Progenitor cell of endocrine pancreas (in vitro differentiated cells): Measurements from ENCODE around the gene FSTL5. TPM values are rescaled to one million over a fixed set of nuclear protein-coding genes. Genes with fewer than 3 reads are reported as not detected.

Source experiments
- DNase-seq: peaks from one replicate; pipeline ENCODE4 v3.0.0; 2021; ENCODE audit warnings: low spot score; ENCODE audit not compliant: unreplicated experiment
- H3K27ac Mint-ChIP-seq: 2 replicates; pipeline ENCODE4 v1.8.0; 2021; ENCODE audit warnings: mild to moderate bottlenecking, moderate library complexity, mixed read lengths
- H3K27me3 Mint-ChIP-seq: 2 replicates; pipeline ENCODE4 v1.8.0; 2021; ENCODE audit warnings: mixed read lengths
- H3K36me3 Mint-ChIP-seq: 2 replicates; pipeline ENCODE4 v1.8.0; 2022; ENCODE audit warnings: mixed read lengths; ENCODE audit not compliant: insufficient read depth
- H3K4me1 Mint-ChIP-seq: 2 replicates; pipeline ENCODE4 v1.8.0; 2021; ENCODE audit warnings: low read depth, mixed read lengths
- H3K4me3 Mint-ChIP-seq: 2 replicates; pipeline ENCODE4 v1.8.0; 2021; ENCODE audit warnings: low read depth, mild to moderate bottlenecking, moderate library complexity, mixed read lengths
- H3K9me3 Mint-ChIP-seq: 2 replicates; pipeline ENCODE4 v1.8.0; 2021; ENCODE audit warnings: low read depth, mixed read lengths
- CTCF ChIP-seq: fragments of 200-600 bp; sonication (generic); IDR thresholded peaks from one replicate; pipeline ENCODE4 v1.5.0; 2021; ENCODE audit warnings: antibody characterized with exemption, mild to moderate bottlenecking; ENCODE audit not compliant: unreplicated experiment
- total RNA-seq: library from RNA; stranded (reverse); gene quantifications from 2 replicates; pipeline ENCODE4 v1.2.1, GENCODE V29; 2021

FSTL5 gene
- total RNA-seq, 1 donor from 2014 or later: 15.5 TPM

- Mint-ChIP-seq H3K27ac (no peak overlapping the region), H3K9me3 (no peaks in the 10 kb centered on the region), H3K27me3 (no peaks in the 10 kb centered on the region), H3K4me1 (no peaks in the 10 kb centered on the region), H3K4me3 (no peak overlapping the region), H3K36me3 (no peaks in the 10 kb centered on the region)
- no peak for DNase-seq
- TF ChIP-seq CTCF: no peak
Observed at GRCh38 chr4:162016991-162017390, 146.8 kb downstream of the FSTL5 start.

DNA sequence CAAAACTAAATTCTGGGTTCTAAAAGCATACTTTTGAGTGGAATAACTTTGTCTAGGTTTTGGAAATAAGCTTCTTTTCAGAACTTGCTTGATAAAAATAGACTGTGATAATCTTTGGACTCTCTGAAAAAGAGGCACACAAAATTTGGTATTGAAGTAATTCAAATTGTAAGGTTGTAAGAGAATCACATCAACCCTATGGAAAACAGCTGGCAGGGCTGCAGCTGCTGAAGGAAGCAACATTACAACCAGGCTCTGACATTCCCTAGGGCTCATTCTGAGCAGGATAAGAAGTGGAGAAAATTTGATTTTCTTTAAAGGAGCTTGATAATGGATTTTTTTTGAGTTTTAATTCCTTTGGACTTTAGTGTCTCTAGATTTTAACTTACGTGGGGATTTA, 147.6 kb downstream of the FSTL5 start:
- H3K27me3 Mint-ChIP-seq: no peaks in the 10 kb centered on the region
- no peaks in the 10 kb centered on the region for H3K9me3 Mint-ChIP-seq
- H3K4me3 Mint-ChIP-seq: no peak overlapping the region
- TF ChIP-seq CTCF: no peak
- DNase-seq: no peak
- H3K27ac Mint-ChIP-seq: no peak overlapping the region
- no peaks in the 10 kb centered on the region for H3K4me1 Mint-ChIP-seq
- no peaks in the 10 kb centered on the region for H3K36me3 Mint-ChIP-seq

DNA sequence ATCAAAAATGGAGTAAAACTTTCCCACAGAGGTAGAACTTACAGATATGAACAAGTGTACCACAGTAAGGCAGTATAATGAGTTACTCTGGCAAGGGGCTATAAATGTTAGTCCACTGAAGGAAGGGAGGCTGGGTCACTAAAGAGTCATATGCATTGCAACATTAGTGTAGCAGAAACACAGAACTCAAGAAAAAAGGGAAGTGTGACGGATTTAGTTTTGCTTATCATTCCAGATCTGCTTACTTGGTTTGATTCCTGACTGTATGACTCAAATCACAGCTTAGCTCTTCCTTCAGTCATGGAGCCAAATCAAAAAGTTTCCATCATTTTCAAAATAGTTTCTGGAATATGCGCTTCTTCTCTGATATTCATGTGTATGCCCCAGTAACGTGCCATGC, 148.7 kb downstream of the FSTL5 start:
- no peak overlapping the region for H3K4me3 Mint-ChIP-seq
- H3K36me3 Mint-ChIP-seq: no peaks in the 10 kb centered on the region
- H3K4me1 Mint-ChIP-seq: peaks cover 3% of the 10 kb centered on the region
- no peaks in the 10 kb centered on the region for H3K27me3 Mint-ChIP-seq
- H3K27ac Mint-ChIP-seq: no peak overlapping the region
- H3K9me3 Mint-ChIP-seq: no peaks in the 10 kb centered on the region
- no peak for DNase-seq
- no peak for TF ChIP-seq CTCF

GRCh38 chr4:162011089-162011488, 152.7 kb downstream of the FSTL5 start:
- DNase-seq: no peak
- no peaks in the 10 kb centered on the region for H3K9me3 Mint-ChIP-seq
- H3K27me3 Mint-ChIP-seq: no peaks in the 10 kb centered on the region
- no peak for TF ChIP-seq CTCF
- peaks cover 8% of the 10 kb centered on the region for H3K4me1 Mint-ChIP-seq
- H3K27ac Mint-ChIP-seq: no peak overlapping the region
- no peaks in the 10 kb centered on the region for H3K36me3 Mint-ChIP-seq
- H3K4me3 Mint-ChIP-seq: no peak overlapping the region

DNA sequence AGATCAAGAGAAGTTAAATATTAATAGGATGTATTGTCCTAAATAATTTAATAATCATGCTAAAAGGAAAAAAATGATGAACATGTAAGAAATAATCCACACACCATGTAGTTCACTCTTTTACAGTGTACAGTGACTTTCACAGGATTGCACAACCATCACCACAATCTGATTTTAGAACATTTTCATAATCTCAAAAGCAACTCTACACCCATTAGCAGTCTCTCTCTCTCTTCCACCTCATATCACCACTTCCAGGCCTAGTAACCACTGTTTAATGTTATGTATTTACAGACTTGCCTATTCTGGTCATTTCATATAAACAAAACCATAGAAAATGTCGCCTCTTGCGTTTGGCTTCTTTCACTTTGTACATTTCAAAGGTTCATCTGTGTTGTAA, 153.4 kb downstream of the FSTL5 start:
- Mint-ChIP-seq H3K27me3 (no peaks in the 10 kb centered on the region), H3K4me3 (no peak overlapping the region), H3K4me1 (peaks cover 8% of the 10 kb centered on the region), H3K27ac (no peak overlapping the region), H3K36me3 (no peaks in the 10 kb centered on the region), H3K9me3 (no peaks in the 10 kb centered on the region)
- TF ChIP-seq CTCF: no peak
- DNase-seq: no peak
